SKM-1 (cell line): ENCODE measurements around the gene HECW1.
"Not testable (repeated sequence)": the region's sequence is repeated elsewhere in the genome, so short reads cannot be mapped to it uniquely, and the experiment has no call there.

Experiments used
- DNase-seq: peaks from one replicate; lab custom pipeline; 2025; ENCODE audit not compliant: unreplicated experiment; lab: John Stamatoyannopoulos, UW

Gene HECW1

GRCh38 chr7:43345696-43346095, 233.2 kb downstream of the HECW1 start:
- DNase-seq, result not testable (repeated sequence)

GRCh38 chr7:43351683-43352082, 239.2 kb downstream of the HECW1 start:
- DNase-seq, result no peak

GRCh38 chr7:43353902-43354301, 241.5 kb downstream of the HECW1 start:
- no peak for DNase-seq

- DNase-seq, result no peak
Measured at GRCh38 chr7:43362652-43363034, 250.2 kb downstream of the HECW1 start.

DNA sequence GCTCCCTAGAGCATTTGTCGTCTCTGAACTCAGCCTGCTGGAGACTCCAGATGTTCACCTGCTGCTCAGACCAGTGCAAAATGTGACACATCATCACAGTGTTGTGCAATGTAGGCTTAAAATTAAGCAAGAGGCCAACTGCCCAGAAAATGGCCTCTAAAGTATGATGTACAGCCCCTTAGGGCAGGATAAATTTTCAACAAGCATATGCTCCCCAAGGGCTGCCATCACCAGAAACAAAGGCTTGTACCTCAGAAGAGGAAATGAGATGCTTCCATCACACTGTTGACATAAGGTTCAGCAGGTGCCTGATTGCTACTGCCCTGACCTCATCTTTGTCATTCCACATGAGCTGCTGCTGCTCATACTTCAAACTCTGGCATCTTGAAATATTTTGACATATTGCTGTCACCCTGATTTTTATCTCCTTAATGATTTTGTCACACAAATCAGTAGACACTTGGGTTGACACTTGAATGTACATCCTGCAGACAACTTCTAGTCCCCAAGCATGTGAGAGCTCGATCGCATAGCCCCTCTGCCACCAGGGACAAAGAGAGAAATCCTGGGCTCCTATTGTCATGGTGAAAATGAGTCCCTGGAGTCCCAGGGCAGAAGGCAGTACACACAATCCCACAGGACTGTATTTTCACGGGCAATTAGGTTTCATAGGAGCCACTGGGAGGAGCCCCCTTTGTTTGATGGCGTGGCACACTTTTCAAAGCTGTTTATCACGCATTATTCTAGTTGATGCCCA, 250.8 kb downstream of the HECW1 start:
- DNase-seq, result no peak

GRCh38 chr7:43364391-43364790, 251.9 kb downstream of the HECW1 start:
- DNase-seq, result no peak

- no peak for DNase-seq
Measured at GRCh38 chr7:43372676-43373355, 260.4 kb downstream of the HECW1 start.

GRCh38 chr7:43377196-43377960, 264.9 kb downstream of the HECW1 start:
- no peak for DNase-seq

DNA sequence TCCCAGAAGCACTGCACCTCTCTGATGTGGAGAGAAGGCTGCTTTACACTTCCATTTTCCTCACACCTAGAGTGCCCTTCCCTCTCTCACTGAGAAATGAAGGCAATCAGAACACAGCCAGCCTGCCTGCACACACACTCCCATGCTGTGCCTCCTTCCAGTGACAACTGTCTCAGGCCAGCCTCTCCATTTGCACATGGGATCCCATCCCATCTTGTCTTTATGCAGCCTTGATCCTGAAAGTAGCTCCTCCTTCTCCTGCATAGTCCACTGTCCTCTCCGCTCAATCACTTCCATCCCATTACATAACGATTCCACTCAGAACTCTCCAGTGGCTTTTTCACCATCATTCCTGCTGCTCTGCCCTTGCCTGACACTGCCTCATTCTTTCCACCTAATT, 266.8 kb downstream of the HECW1 start:
- DNase-seq, result no peak

GRCh38 chr7:43384616-43385308, 272.3 kb downstream of the HECW1 start:
- no peak for DNase-seq

GRCh38 chr7:43385309-43385680, 272.8 kb downstream of the HECW1 start:
- no peak for DNase-seq

DNA sequence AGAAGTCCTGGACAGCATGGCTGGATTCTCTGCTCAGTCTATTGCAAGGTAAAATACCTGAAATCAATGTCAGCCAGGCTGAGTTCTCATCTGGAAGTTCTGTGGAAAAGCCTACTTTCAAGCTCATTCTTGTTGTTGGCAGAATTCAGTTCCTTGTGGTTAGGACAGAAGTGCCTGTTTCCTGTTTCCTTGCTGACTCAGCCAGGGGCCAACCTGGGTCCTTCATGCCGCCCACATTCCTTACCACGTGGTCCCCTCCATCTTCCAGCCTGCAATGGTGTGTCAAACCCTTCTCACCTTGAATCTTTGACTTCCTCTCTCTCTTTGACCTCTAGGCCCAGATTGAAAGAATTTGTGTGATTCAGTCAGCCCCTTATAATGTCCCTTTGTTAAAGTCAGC, 273.4 kb downstream of the HECW1 start:
- DNase-seq, result no peak

DNA sequence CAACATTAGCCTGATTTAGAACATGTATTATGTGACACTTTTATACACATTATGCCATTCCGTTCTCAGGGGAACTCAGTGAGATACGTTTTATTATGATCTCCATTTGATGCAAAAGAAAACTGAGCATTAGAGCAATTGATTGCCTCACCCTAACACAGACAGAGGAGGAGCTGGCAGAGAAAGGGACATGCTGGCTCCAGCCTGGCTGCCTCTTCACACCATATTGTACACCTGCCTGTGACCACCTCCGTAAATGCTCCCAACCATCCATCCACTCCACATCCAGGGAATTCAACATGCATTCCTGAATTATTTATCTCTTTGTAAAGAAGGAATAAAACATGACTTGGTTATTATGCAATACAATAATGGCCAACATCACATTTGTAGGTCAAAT, 275.5 kb downstream of the HECW1 start:
- no peak for DNase-seq

- DNase-seq, result no peak
Measured at GRCh38 chr7:43390576-43390975, 278.1 kb downstream of the HECW1 start.

GRCh38 chr7:43391518-43391917, 279.1 kb downstream of the HECW1 start:
- no peak for DNase-seq

DNA sequence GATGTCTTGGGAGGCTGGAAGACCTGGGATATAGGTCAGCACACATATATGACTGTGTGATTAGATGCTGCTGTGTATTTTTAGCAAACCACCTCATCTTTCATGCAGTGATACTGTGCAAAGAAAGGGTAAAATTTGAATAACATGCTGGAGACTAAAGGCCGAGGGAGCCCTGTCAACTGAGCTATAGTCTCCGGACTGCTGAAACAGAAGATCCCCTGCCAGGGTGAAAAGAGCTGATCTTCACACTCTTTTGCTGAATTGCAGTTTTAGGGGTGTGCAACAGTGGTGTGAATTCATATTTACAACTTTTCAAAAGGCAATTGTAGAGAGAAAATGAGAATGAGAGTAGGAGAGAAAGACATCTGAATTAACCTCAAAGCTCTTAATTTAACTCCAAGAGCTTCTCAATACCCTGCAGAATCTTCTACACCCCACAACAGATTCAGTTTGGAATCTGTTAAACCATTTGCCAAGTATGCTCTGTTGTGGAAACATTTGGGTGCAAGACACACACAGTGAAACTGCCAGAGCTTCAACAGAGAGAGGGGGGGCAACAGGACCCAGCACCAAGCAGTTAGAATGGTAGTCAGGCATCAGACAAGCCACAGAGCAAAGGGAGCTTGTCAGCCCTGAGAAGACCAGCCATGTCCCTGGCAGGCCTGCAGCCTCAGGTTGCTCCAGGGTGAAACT, 280.3 kb downstream of the HECW1 start:
- DNase-seq, result no peak

GRCh38 chr7:43394441-43395130, 282.1 kb downstream of the HECW1 start:
- DNase-seq, result no peak

- no peak for DNase-seq
Measured at GRCh38 chr7:43395351-43395750, 282.9 kb downstream of the HECW1 start.

GRCh38 chr7:43396187-43396740, 283.8 kb downstream of the HECW1 start:
- no peak for DNase-seq

DNA sequence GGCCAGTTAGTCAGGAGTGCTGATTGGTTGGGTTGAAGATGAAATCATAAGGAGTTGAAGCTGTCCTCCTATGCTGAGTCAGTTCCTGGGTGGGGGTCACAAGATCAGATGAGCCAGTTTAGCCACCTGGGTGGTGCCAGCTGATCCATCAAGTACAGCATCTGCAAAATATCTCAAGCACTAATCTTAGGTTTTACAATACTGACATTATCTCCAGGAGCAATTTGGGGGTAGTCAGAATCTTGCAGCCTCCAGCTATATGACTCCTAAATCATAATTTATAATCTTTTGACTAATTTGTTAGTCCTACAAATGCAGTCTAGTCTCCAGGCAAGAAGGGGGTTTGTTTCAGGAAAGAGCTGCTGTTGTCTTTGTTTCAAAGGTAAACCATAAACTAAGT, 286.4 kb downstream of the HECW1 start:
- no peak for DNase-seq
